GM19455 (cell line): ENCODE measurements around the gene DNAJB12.
A peak's percentile ranks its signal among the peaks of the same experiment; 100 is the strongest.
"Not testable (repeated sequence)": the region's sequence is repeated elsewhere in the genome, so short reads cannot be mapped to it uniquely, and the experiment has no call there.

ENCODE experiments used
- ATAC-seq: cut with Tn5 transposase; IDR thresholded peaks from one replicate; pipeline ENCODE4 v1.9.1; 2021; ENCODE audit not compliant: unreplicated experiment

Gene DNAJB12

GRCh38 chr10:72316748-72317435 is 37.8 kb downstream of the DNAJB12 start:
- no peak for ATAC-seq

GRCh38 chr10:72316386-72316700 is 38.4 kb downstream of the DNAJB12 start:
- no peak for ATAC-seq

GRCh38 chr10:72315611-72316385 is 38.9 kb downstream of the DNAJB12 start:
- no peak for ATAC-seq

GRCh38 chr10:72315054-72315453 is 39.7 kb downstream of the DNAJB12 start:
- ATAC-seq: no peak

- no peak for ATAC-seq
Measured at GRCh38 chr10:72314263-72314662, 40.5 kb downstream of the DNAJB12 start.

GRCh38 chr10:72312865-72313391 is 41.8 kb downstream of the DNAJB12 start:
- no peak for ATAC-seq

- ATAC-seq: no peak
Measured at GRCh38 chr10:72311667-72312066, 43.1 kb downstream of the DNAJB12 start.

GRCh38 chr10:72310636-72311035 is 44.1 kb downstream of the DNAJB12 start:
- no peak for ATAC-seq

GRCh38 chr10:72310241-72310633 is 44.5 kb downstream of the DNAJB12 start:
- no peak for ATAC-seq

GRCh38 chr10:72309290-72310240 is 45.2 kb downstream of the DNAJB12 start:
- ATAC-seq: no peak

- no peak for ATAC-seq
Measured at GRCh38 chr10:72308320-72308987, 46.3 kb downstream of the DNAJB12 start.

- not testable (repeated sequence) for ATAC-seq
Measured at GRCh38 chr10:72307711-72308110, 47.0 kb downstream of the DNAJB12 start.

GRCh38 chr10:72306215-72306760 is 48.4 kb downstream of the DNAJB12 start:
- ATAC-seq: no peak

GRCh38 chr10:72303424-72304128 is 51.1 kb downstream of the DNAJB12 start:
- no peak for ATAC-seq

GRCh38 chr10:72298592-72299519 is 55.9 kb downstream of the DNAJB12 start:
- no peak for ATAC-seq

- ATAC-seq: peak; percentile 79
Measured at GRCh38 chr10:72297805-72298591, 56.7 kb downstream of the DNAJB12 start.

GRCh38 chr10:72297281-72297804 is 57.4 kb downstream of the DNAJB12 start:
- peak; percentile 53 for ATAC-seq

GRCh38 chr10:72296829-72297280 is 57.9 kb downstream of the DNAJB12 start:
- not testable (repeated sequence) for ATAC-seq
